Suprapubic skin (tissue), 4 donors: ENCODE data around the gene MAP2. TPM values are rescaled to one million over a fixed set of nuclear protein-coding genes. Genes with fewer than 3 reads are reported as not detected.

ENCODE experiments used
- DNase-seq, 2 donors: peaks; one replicate each; pipeline ENCODE4 v3.0.0-alpha.2; 2019; ENCODE audit warnings: low spot score in 2 of 2
- H3K27ac ChIP-seq: fragments of 200-600 bp; sonication (generic); one replicate; pipeline ENCODE4 v1.5.1; 2019
- H3K27me3 ChIP-seq: fragments of 200-600 bp; sonication (generic); one replicate; pipeline ENCODE4 v1.5.1; 2019
- H3K36me3 ChIP-seq: fragments of 200-600 bp; sonication (generic); one replicate; pipeline ENCODE4 v1.5.1; 2019
- H3K4me1 ChIP-seq: fragments of 200-600 bp; sonication (generic); one replicate; pipeline ENCODE4 v1.5.1; 2019
- H3K4me3 ChIP-seq: fragments of 200-600 bp; sonication (generic); one replicate; pipeline ENCODE4 v1.5.1; 2019; ENCODE audit warnings: mild to moderate bottlenecking
- H3K9me3 ChIP-seq: fragments of 200-600 bp; sonication (generic); one replicate; pipeline ENCODE4 v1.5.1; 2019
- EP300 ChIP-seq: sonication (generic); formaldehyde crosslinking; IDR thresholded peaks from one replicate; pipeline ENCODE4 v1.6.1; 2017; ENCODE audit warnings: antibody characterized with exemption
- POLR2A ChIP-seq, 2 donors: fragments of 450-650 bp; IDR thresholded peaks; one replicate each; pipeline ENCODE4 v1.6.1; 2017; ENCODE audit warnings: antibody characterized with exemption in 2 of 2, mild to moderate bottlenecking in 2 of 2, moderate library complexity in 2 of 2
- POLR2AphosphoS5 ChIP-seq, 3 donors: sonication (generic); formaldehyde crosslinking; IDR thresholded peaks; one replicate each; pipeline ENCODE4 v1.6.1; 2017; ENCODE audit warnings: antibody characterized with exemption in 3 of 3
- WGBS: methylation state at CpG from one replicate; pipeline ENCODE4 v1.1.5; 2018; 5-methylcytosine and 5-hydroxymethylcytosine counted together
- total RNA-seq, 4 donors: library from RNA; depleted of rRNA; stranded (reverse); fragments of >200 nt; gene quantifications; one replicate each; pipeline ENCODE4 v1.1.0, GENCODE V29; 2016
- TF ChIP-seq, protein P1 (sequence below), 2 donors: fragments of 200-600 bp in 1 of 2; fragments of 450-650 bp in 1 of 2; sonication (generic) in 1 of 2; IDR thresholded peaks; one replicate each; pipeline ENCODE4 v1.5.1; 2016 to 2019; ENCODE audit warnings: antibody characterized with exemption in 2 of 2, mild to moderate bottlenecking in 1 of 2, moderate library complexity in 1 of 2

MAP2 gene
- total RNA-seq, 4 donors from 2014 or later, result 42.0 to 54.5 (median 47.1) TPM

DNA sequence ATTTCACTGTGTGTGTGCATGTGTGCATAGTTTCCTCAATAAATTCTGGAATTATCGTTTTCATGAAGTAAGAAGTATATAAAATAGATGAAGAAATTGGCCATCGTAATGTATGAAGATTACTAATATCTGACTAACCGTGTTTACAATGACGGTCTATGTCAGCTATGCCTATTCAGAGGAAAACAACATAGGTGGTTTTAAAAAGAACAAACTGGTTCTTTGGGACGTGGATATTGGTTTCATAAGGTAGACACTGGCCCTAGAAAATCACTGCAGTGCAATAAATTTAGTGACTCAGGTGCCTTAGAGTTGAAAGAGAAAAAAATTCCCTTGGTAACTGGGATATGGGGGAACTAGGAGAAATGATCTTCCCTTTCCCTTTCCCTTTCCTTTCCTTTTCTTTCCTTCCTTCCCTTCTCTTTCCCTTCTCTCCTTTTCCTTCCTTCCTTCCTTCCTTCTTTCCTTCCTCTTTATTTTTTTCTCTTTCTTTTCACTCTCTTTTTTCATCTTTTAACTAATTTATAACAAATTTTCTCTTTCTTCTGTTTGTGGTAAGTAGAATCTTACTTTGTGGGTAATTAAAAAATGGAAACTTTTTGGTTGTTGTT, 36.4 kb downstream of the MAP2 start:
- no peak for DNase-seq
- no peak for TF ChIP-seq POLR2AphosphoS5 (IDR thresholded peaks at IDR 0.05)
- TF ChIP-seq, protein P1, sequence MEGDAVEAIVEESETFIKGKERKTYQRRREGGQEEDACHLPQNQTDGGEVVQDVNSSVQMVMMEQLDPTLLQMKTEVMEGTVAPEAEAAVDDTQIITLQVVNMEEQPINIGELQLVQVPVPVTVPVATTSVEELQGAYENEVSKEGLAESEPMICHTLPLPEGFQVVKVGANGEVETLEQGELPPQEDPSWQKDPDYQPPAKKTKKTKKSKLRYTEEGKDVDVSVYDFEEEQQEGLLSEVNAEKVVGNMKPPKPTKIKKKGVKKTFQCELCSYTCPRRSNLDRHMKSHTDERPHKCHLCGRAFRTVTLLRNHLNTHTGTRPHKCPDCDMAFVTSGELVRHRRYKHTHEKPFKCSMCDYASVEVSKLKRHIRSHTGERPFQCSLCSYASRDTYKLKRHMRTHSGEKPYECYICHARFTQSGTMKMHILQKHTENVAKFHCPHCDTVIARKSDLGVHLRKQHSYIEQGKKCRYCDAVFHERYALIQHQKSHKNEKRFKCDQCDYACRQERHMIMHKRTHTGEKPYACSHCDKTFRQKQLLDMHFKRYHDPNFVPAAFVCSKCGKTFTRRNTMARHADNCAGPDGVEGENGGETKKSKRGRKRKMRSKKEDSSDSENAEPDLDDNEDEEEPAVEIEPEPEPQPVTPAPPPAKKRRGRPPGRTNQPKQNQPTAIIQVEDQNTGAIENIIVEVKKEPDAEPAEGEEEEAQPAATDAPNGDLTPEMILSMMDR (IDR thresholded peaks at IDR 0.05), result no peak
- no peak for TF ChIP-seq EP300
- TF ChIP-seq POLR2A (IDR thresholded peaks at IDR 0.05), result no peak
- Histone ChIP-seq H3K27ac (no peak overlapping the region), H3K9me3 (no peaks in the 10 kb centered on the region), H3K4me1 (no peaks in the 10 kb centered on the region), H3K36me3 (no peaks in the 10 kb centered on the region), H3K27me3 (no peaks in the 10 kb centered on the region), H3K4me3 (no peak overlapping the region)
- 92% methylated on average over 5 of the region's 5 CpGs for WGBS

DNA sequence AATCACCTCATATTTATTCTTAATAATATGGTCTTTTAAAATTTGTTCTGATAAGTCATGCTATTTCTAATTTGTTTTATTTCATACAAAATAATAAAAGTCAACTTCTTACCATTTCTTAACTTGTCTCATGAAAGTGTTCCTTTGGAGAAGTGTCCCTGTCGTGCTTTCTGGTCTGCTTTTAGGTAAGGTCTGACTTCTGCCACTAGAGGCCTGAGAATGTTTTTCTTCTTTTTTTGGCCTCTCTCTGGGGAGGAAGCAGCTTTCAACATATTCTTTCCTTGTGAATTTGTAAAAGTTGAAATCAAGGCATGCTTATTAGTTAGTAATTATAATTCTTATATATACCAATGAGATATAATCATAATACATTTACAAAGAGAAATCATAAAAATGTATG, 39.4 kb downstream of the MAP2 start:
- H3K4me3 ChIP-seq, result no peak overlapping the region
- H3K4me1 ChIP-seq, result no peaks in the 10 kb centered on the region
- DNase-seq, result no peak
- TF ChIP-seq POLR2A (IDR thresholded peaks at IDR 0.05), result no peak
- TF ChIP-seq EP300, result no peak
- TF ChIP-seq, protein P1 (IDR thresholded peaks at IDR 0.05), result no peak
- no peak for TF ChIP-seq POLR2AphosphoS5 (IDR thresholded peaks at IDR 0.05)
- no peaks in the 10 kb centered on the region for H3K27me3 ChIP-seq
- no peaks in the 10 kb centered on the region for H3K9me3 ChIP-seq
- H3K36me3 ChIP-seq, result no peaks in the 10 kb centered on the region
- WGBS, result 69% methylated on average over 1 of the region's 1 CpG
- H3K27ac ChIP-seq, result no peak overlapping the region

DNA sequence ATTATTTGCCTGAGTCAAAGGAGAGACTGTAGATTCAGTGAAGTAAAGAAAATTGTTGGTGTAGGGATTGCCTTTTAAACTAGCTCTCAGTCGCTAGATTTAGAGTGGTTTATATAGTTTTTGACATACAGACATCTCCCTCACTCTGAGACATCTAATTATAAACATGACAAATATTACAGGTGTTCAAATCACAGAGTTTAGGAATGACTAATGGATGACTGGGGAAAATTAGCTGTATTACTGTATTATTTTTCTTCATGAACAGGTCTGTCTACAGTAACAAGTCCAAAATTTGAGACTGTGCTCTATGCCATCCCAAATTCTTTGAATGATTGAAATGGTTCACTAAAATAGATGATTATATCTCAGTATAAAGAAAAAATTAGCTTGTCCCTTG, 40.0 kb downstream of the MAP2 start:
- Histone ChIP-seq H3K9me3 (no peaks in the 10 kb centered on the region), H3K36me3 (no peaks in the 10 kb centered on the region), H3K4me3 (no peak overlapping the region), H3K27me3 (no peaks in the 10 kb centered on the region), H3K4me1 (no peaks in the 10 kb centered on the region), H3K27ac (no peak overlapping the region)
- TF ChIP-seq, protein P1 (IDR thresholded peaks at IDR 0.05), result no peak
- no peak for TF ChIP-seq POLR2AphosphoS5 (IDR thresholded peaks at IDR 0.05)
- no peak for TF ChIP-seq POLR2A (IDR thresholded peaks at IDR 0.05)
- no peak for TF ChIP-seq EP300
- DNase-seq, result no peak
- 83% methylated on average over 1 of the region's 1 CpG for WGBS

DNA sequence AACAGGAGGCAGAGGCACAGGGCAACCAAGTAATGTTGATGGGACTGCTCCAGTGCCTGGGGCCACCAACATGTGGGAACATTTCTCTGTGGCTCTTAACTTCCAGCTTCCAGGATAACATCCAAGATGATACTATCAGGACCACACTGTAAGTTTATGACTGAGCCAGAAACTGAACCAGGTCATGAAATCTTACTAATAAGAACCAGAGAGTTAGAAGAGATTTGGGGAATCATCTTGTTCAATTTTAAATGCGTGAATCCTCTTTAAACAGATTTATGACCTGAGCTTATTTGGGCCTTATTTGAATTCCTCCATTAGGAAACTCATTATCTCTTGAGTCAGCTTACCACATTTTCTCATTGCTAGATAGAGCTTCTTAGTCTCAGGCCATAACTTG, 45.0 kb downstream of the MAP2 start:
- Histone ChIP-seq H3K27ac (no peak overlapping the region), H3K9me3 (no peaks in the 10 kb centered on the region), H3K27me3 (no peaks in the 10 kb centered on the region), H3K4me1 (no peaks in the 10 kb centered on the region), H3K4me3 (no peak overlapping the region), H3K36me3 (no peaks in the 10 kb centered on the region)
- TF ChIP-seq EP300 (no peak), POLR2A (IDR thresholded peaks at IDR 0.05) (no peak), POLR2AphosphoS5 (IDR thresholded peaks at IDR 0.05) (no peak)
- TF ChIP-seq, protein P1 (IDR thresholded peaks at IDR 0.05), result no peak
- no peak for DNase-seq
- 46% methylated on average over 1 of the region's 1 CpG for WGBS

DNA sequence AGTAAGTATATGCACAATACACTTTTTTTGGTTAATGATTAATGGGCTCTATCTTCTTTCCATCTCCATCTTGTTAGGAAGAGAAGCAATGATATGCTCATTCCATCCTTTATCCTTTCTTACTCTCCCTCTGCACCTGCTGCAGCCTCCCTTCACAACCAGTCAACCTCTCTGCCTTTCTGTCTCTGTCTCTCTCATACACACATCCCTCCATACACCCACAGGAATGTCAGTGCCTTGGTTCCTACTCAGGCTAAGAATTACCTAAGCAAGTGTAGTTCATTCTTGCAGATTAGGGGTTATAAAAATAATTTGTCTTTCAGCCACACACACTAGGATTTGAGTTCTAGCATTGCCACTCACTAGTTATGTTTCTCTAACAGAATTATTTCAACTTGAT, 45.6 kb downstream of the MAP2 start:
- Histone ChIP-seq H3K27ac (no peak overlapping the region), H3K36me3 (no peaks in the 10 kb centered on the region), H3K27me3 (no peaks in the 10 kb centered on the region), H3K4me3 (no peak overlapping the region), H3K9me3 (no peaks in the 10 kb centered on the region), H3K4me1 (no peaks in the 10 kb centered on the region)
- TF ChIP-seq EP300 (no peak), POLR2A (IDR thresholded peaks at IDR 0.05) (no peak), POLR2AphosphoS5 (IDR thresholded peaks at IDR 0.05) (no peak)
- TF ChIP-seq, protein P1 (IDR thresholded peaks at IDR 0.05), result no peak
- no peak for DNase-seq
